Fibroblast of lung (primary cell): ENCODE data around the gene AIMP1. TPM values are rescaled to one million over a fixed set of nuclear protein-coding genes. Genes with fewer than 3 reads are reported as not detected.

Experiments used
- DNase-seq, 2 donors: peaks; one replicate each; pipeline versions ENCODE4 v3.0.0 to v3.0.0-alpha.2; 2010; ENCODE audit warnings: low read depth in 2 of 2
- H2AFZ ChIP-seq: 2 replicates; pipeline ENCODE4 v1.5.1; 2012; ENCODE audit warnings: low read length, control low read depth, inconsistent platforms
- H3K27ac ChIP-seq: 2 replicates; pipeline ENCODE4 v1.5.1; 2011; ENCODE audit warnings: low read length, control low read depth; ENCODE audit not compliant: insufficient read depth
- H3K27me3 ChIP-seq: 2 replicates; pipeline ENCODE4 v1.5.1; 2011; ENCODE audit warnings: mild to moderate bottlenecking, low read length; ENCODE audit not compliant: control insufficient read depth, insufficient read depth
- H3K36me3 ChIP-seq: 2 replicates; pipeline ENCODE4 v1.5.1; 2011; ENCODE audit warnings: low read length; ENCODE audit not compliant: control insufficient read depth, insufficient read depth
- H3K4me1 ChIP-seq: 2 replicates; pipeline ENCODE4 v1.5.1; 2011; ENCODE audit warnings: low read length; ENCODE audit not compliant: control insufficient read depth, insufficient read depth; ENCODE audit errors: extremely low read depth
- H3K4me2 ChIP-seq: 2 replicates; pipeline ENCODE4 v1.5.1; 2011; ENCODE audit warnings: low read length, control low read depth; ENCODE audit not compliant: insufficient read depth; ENCODE audit errors: extremely low read depth
- H3K4me3 ChIP-seq, 4 experiments: fragments of 200-600 bp in 1 of 4; sonication (generic) in 1 of 4; replicated peaks in 1 of 4; 2 replicates each; pipeline ENCODE4 v1.5.1; 2011 to 2016; ENCODE audit warnings: low read length in 4 of 4, low read depth in 3 of 4, mild to moderate bottlenecking in 3 of 4, control low read depth in 2 of 4, inconsistent platforms in 1 of 4, mixed read lengths in 1 of 4; ENCODE audit not compliant: insufficient read depth in 1 of 4; ENCODE audit errors: control extremely low read depth in 1 of 4
- H3K79me2 ChIP-seq: 2 replicates; pipeline ENCODE4 v1.5.1; 2012; ENCODE audit warnings: mild to moderate bottlenecking, low read length, inconsistent platforms; ENCODE audit not compliant: control insufficient read depth, insufficient read depth
- H3K9ac ChIP-seq: 2 replicates; pipeline ENCODE4 v1.5.1; 2011; ENCODE audit warnings: mild to moderate bottlenecking, low read length, control low read depth; ENCODE audit not compliant: insufficient read depth
- H3K9me3 ChIP-seq: 2 replicates; pipeline ENCODE4 v1.5.1; 2012; ENCODE audit warnings: low read depth, low read length; ENCODE audit not compliant: control insufficient read depth, insufficient read depth
- H4K20me1 ChIP-seq: 2 replicates; pipeline ENCODE4 v1.5.1; 2011; ENCODE audit warnings: low read length; ENCODE audit not compliant: control insufficient read depth, insufficient read depth; ENCODE audit errors: extremely low read depth
- CTCF ChIP-seq, 2 donors: IDR thresholded peaks in 1 of 2; conservative IDR thresholded peaks in 1 of 2; 1 replicate in 1 of 2; 2 replicates in 1 of 2; pipeline ENCODE4 v1.5.1; 2011 to 2012; ENCODE audit warnings: low read length in 2 of 2, control low read depth in 1 of 2, inconsistent platforms in 1 of 2, low read depth in 1 of 2, mild to moderate bottlenecking in 1 of 2
- EZH2 ChIP-seq: IDR thresholded peaks from 2 replicates; pipeline ENCODE4 v1.5.1; 2012; ENCODE audit warnings: low read length, control low read depth, mild to moderate bottlenecking; ENCODE audit errors: missing control alignments
- polyA plus RNA-seq, 2 donors: library from polyadenylated mRNA; depleted of rRNA in 1 of 2; stranded (reverse) in 1 of 2; unstranded in 1 of 2; fragments of >200 nt; gene quantifications; 2 replicates each; pipeline ENCODE4 v1.2.1, GENCODE V29; 2011 to 2012; ENCODE audit warnings: missing spikeins in 1 of 2
- total RNA-seq: library from RNA; depleted of rRNA; stranded (reverse); fragments of >200 nt; gene quantifications from 2 replicates; pipeline ENCODE4 v1.2.1, GENCODE V29; 2014

Gene AIMP1
- total and polyA plus RNA-seq, 2 donors (not counting 1 experiment from before 2014, with no cell fraction given), result 28.2 to 48.4 TPM

- Histone ChIP-seq H3K4me1 (no peaks in the 10 kb centered on the region), H4K20me1 (no peaks in the 10 kb centered on the region), H3K4me3 (no peak overlapping the region), H3K27ac (no peak overlapping the region), H3K79me2 (no peaks in the 10 kb centered on the region), H2AFZ (no peak overlapping the region), H3K36me3 (no peaks in the 10 kb centered on the region), H3K9me3 (no peaks in the 10 kb centered on the region), H3K9ac (no peak overlapping the region), H3K27me3 (no peaks in the 10 kb centered on the region), H3K4me2 (no peak overlapping the region)
- TF ChIP-seq EZH2 (no peak), CTCF (conservative IDR thresholded peaks at IDR 0.05 in 1 of 2, IDR thresholded peaks at IDR 0.05 in 1 of 2; ENCODE audit: low read depth in 1 of 2, low read length in 2 of 2) (no peak)
- DNase-seq, result no peak
Observed at GRCh38 chr4:106371161-106371560, 54.8 kb downstream of the AIMP1 start.

DNA sequence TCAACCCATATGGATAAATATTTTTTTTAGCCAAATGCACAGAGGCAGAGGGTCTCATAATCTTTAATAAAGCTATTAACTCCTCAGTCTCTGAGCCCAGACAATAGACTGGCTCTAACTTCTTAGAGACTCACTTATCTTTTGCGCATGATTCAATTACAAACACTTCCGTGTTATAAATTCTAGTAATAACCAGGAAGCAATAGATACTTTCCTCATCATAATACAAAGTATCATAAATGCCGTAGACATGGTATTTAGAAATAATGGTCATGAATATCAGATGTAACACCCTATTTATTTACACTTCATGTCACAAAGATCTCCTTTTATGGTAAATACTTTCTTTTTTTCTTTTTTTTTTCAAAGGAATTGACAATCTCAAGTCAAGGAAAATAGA lies 56.7 kb downstream of the AIMP1 start:
- Histone ChIP-seq H3K4me2 (no peak overlapping the region), H3K9ac (no peak overlapping the region), H3K36me3 (no peaks in the 10 kb centered on the region), H2AFZ (no peak overlapping the region), H4K20me1 (no peaks in the 10 kb centered on the region), H3K4me3 (no peak overlapping the region), H3K4me1 (no peaks in the 10 kb centered on the region), H3K27ac (no peak overlapping the region), H3K9me3 (no peaks in the 10 kb centered on the region), H3K79me2 (no peaks in the 10 kb centered on the region), H3K27me3 (no peaks in the 10 kb centered on the region)
- no peak for DNase-seq
- no peak for TF ChIP-seq CTCF (conservative IDR thresholded peaks at IDR 0.05 in 1 of 2, IDR thresholded peaks at IDR 0.05 in 1 of 2; ENCODE audit: low read depth in 1 of 2, low read length in 2 of 2)
- TF ChIP-seq EZH2, result no peak

DNA sequence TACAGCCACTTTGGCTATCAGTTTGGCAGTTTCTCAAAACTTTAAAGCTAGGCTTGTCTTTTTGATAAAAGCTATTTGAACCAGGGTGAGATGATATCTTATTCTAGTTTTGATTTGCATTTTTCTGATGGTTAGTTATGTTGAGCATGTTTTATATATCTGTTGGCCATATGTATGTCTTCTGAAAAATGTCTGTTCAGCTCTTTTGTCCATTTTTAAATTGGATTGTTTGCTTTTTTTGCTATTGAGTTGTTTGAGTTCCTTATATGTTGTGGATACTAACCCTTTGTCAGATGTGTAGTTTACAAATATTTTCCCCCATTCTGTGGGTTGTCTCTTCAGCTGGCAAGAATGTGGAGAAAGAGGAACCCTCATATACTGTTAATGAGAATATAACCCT lies 63.8 kb downstream of the AIMP1 start:
- H4K20me1 ChIP-seq, result no peaks in the 10 kb centered on the region
- no peaks in the 10 kb centered on the region for H3K79me2 ChIP-seq
- TF ChIP-seq EZH2 (no peak), CTCF (conservative IDR thresholded peaks at IDR 0.05 in 1 of 2, IDR thresholded peaks at IDR 0.05 in 1 of 2; ENCODE audit: low read depth in 1 of 2, low read length in 2 of 2) (no peak)
- no peak overlapping the region for H3K9ac ChIP-seq
- H3K4me3 ChIP-seq, result no peak overlapping the region
- H3K4me1 ChIP-seq, result no peaks in the 10 kb centered on the region
- H3K9me3 ChIP-seq, result no peaks in the 10 kb centered on the region
- no peaks in the 10 kb centered on the region for H3K27me3 ChIP-seq
- H3K27ac ChIP-seq, result no peak overlapping the region
- no peak for DNase-seq
- no peaks in the 10 kb centered on the region for H3K36me3 ChIP-seq
- no peak overlapping the region for H3K4me2 ChIP-seq
- H2AFZ ChIP-seq, result no peak overlapping the region
